SK-N-SH treated with all-trans-retinoic acid at 6 μM for 48 hours (cell line): ENCODE results near the gene RAB42.
"Not testable (repeated sequence)": the region's sequence is repeated elsewhere in the genome, so short reads cannot be mapped to it uniquely, and the experiment has no call there.

Experiments used
- ARNTL ChIP-seq: fragments of 450-650 bp; formaldehyde crosslinking; IDR thresholded peaks from 2 replicates; pipeline ENCODE4 v1.5.0; 2020; ENCODE audit warnings: low read depth, mild to moderate bottlenecking, moderate library complexity, borderline replicate concordance
- BACH2 ChIP-seq: fragments of 250-450 bp; sonication (Bioruptor Pico); IDR thresholded peaks from 2 replicates; pipeline ENCODE4 v1.9.0; 2021; ENCODE audit warnings: mild to moderate bottlenecking, borderline replicate concordance
- CSDC2 ChIP-seq: fragments of 250-450 bp; sonication (Bioruptor Pico); IDR thresholded peaks from 2 replicates; pipeline ENCODE4 v1.5.0; 2020; ENCODE audit warnings: mild to moderate bottlenecking, moderate library complexity
- ESRRG ChIP-seq: fragments of 250-450 bp; sonication (Bioruptor Pico); IDR thresholded peaks from 2 replicates; pipeline ENCODE4 v1.6.1; 2021; ENCODE audit warnings: mild to moderate bottlenecking
- PATZ1 ChIP-seq: fragments of 250-450 bp; sonication (Bioruptor Pico); IDR thresholded peaks from 2 replicates; pipeline ENCODE4 v1.8.0; 2020; ENCODE audit warnings: mild to moderate bottlenecking, moderate library complexity, borderline replicate concordance
- RARB ChIP-seq: fragments of 250-450 bp; sonication (Bioruptor Pico); IDR thresholded peaks from 2 replicates; pipeline ENCODE4 v1.8.0; 2021; ENCODE audit warnings: mild to moderate bottlenecking, moderate library complexity
- TSHZ2 ChIP-seq: fragments of 250-450 bp; sonication (Bioruptor Pico); IDR thresholded peaks from 2 replicates; pipeline ENCODE4 v1.5.0; 2020; ENCODE audit warnings: mild to moderate bottlenecking, moderate library complexity
- ZFP3 ChIP-seq: fragments of 250-450 bp; sonication (Bioruptor Pico); IDR thresholded peaks from 2 replicates; pipeline ENCODE4 v1.5.0; 2020; ENCODE audit warnings: mild to moderate bottlenecking, moderate library complexity
- ZFP30 ChIP-seq: fragments of 450-650 bp; formaldehyde crosslinking; IDR thresholded peaks from 2 replicates; pipeline ENCODE4 v1.5.0; 2022; ENCODE audit warnings: mild to moderate bottlenecking, moderate library complexity
- ZNF70 ChIP-seq: fragments of 450-650 bp; formaldehyde crosslinking; IDR thresholded peaks from 2 replicates; pipeline ENCODE4 v1.5.0; 2020; ENCODE audit warnings: mild to moderate bottlenecking, moderate library complexity
- TF ChIP-seq, protein P1 (sequence below): fragments of 250-450 bp; sonication (Bioruptor Pico); IDR thresholded peaks from 2 replicates; pipeline ENCODE4 v1.5.1; 2021; ENCODE audit warnings: mild to moderate bottlenecking, moderate library complexity

GRCh38 chr1:28586585-28587391, 5.3 kb upstream of the RAB42 start:
- TF ChIP-seq RARB (CRISPR knock-in tag); CSDC2 (CRISPR knock-in tag); ZFP3 (CRISPR knock-in tag); ARNTL (CRISPR knock-in tag); BACH2 (CRISPR knock-in tag); ZNF70 (CRISPR knock-in tag); TSHZ2 (CRISPR knock-in tag); ESRRG (CRISPR knock-in tag); ZFP30 (CRISPR knock-in tag); PATZ1: not testable (repeated sequence)
- TF ChIP-seq, protein P1, sequence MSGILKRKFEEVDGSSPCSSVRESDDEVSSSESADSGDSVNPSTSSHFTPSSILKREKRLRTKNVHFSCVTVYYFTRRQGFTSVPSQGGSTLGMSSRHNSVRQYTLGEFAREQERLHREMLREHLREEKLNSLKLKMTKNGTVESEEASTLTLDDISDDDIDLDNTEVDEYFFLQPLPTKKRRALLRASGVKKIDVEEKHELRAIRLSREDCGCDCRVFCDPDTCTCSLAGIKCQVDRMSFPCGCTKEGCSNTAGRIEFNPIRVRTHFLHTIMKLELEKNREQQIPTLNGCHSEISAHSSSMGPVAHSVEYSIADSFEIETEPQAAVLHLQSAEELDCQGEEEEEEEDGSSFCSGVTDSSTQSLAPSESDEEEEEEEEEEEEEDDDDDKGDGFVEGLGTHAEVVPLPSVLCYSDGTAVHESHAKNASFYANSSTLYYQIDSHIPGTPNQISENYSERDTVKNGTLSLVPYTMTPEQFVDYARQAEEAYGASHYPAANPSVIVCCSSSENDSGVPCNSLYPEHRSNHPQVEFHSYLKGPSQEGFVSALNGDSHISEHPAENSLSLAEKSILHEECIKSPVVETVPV (CRISPR knock-in tag): not testable (repeated sequence)
